Measurements from ENCODE around the gene CACNA1D.

CACNA1D gene

DNA sequence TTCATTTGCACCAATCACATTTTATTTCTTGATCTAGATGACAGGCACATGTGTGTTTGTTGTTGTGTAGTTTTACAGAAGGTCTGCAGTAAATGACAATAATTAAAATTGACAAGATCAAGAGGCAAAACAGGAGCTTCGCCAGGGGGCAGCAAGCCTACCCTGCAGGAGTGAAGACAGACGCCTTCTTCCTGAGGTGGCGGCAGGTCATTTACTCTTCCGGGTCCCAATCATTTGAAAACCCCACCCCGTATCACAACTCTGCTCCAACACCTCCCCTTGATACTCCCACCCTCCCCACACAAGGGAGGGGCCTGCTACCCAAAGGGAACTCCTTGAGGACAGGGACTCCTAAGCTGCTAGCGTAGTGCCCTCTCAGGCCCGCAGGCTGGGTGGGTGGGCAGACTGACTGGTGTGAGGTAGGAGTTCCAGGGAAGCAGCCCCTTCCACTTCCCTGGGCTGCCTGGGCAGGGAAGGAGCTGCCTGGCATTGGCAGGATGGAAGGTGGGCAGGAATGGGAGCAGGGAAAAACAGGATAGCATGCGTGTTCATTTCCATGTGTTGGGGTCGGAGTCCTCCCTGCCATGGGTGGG is 338.7 kb downstream of the CACNA1D start:
- FAIRE-seq: no peak

DNA sequence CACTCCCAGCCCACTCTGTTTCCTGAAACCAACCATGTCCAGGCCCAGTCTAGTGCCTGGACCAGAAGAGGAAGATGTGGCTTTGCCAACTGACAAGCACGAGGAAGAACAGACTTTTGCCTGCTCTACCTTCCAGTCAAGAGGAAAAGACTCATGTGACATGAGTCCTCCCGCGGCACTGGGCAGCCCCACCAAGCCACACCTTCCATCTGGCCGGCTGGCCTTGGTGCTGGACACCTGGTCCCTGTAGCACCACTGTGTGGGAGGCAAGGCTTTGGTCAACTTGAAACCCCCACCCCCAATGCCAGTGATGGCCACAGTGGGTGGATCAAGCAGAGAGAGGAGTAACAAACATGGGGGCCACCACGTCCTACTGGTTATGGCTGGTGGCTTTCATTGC is 339.3 kb downstream of the CACNA1D start:
- FAIRE-seq: no peak

DNA sequence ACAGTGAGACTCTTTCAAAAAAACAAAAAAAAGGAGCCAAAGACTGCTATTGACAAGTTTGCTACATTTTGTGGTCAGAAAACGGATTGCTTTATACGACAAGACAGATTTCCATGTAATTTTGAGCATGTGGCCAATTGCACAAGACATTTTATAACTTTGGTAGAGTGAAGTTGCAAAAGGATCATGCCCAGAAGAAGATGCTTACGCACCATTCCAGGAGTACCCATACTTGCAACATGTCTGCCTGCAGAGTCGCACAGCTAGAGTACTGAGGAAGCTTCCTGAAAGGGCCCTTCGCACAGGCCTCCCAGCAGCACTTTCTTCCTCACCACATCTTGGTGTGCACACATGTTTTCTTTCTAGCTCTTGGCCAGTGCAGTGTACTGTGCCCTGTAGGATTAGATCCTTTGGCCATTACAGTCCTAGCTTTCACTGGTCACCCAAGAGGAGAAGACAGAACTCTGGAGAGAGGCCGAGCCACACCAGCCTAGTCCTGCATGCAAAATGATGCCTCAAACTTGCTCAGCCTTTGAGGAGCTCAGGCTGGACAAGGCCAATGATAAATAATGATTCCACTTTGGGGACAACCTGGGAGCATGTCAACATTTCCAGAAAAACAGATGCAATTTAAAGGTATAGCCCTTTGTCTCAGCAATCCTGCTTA is 340.2 kb downstream of the CACNA1D start:
- no peak for FAIRE-seq

DNA sequence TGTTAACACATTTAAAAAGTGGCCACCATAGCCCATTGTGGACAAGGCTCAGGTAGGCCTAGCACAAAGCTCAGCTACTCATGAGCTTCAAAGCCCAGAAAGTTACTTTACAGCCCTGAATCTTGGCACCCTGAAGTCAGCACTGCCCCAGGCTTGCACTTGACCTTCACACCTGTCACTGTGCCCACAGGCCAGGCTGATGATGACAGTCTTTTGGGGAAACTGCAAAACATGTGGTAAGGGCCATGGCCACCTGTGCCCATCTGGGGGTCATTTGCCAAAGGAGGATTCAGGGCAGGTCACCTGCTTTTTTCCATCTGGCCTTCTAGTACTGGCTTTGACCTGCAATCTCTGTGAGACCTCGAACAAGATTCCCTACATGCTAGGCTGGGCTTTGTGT is 340.8 kb downstream of the CACNA1D start:
- FAIRE-seq: no peak

DNA sequence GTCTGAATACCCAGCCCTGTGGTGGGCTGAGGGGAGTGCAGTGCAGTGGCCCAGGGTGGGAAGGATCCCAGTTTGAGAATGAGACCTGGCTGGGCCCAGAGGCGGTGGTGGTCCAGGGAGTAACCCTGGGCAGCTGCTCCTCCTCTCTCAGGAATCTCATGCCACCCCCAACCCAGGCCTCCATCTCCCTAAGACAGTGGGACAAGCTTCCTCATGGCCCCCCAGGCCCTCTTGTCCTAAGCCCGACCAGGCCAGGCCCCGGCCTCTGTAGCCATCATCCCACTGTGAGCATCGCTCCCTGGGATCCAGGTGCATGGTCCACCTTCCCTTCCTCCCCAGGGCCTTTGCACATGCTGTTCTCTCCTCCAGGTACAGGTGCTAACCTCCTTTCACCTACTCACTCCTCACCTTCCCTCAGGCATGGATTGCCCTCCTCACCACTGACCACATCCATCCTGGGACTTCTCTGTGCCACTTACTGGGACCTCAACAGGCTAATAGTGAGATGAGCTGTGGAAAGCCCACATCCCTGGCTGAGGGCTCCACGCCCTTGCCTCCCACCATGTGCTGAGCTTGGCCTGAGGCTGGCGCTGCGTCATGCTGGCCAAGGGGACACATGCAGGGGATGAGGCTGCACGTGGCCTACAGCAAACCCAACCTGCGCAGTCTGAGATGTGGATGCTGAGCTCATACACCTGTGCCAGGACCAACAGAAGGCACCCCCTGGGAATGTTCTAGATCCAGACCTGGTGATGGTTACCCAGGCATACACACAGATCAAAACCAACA is 341.9 kb downstream of the CACNA1D start:
- no peak for FAIRE-seq

DNA sequence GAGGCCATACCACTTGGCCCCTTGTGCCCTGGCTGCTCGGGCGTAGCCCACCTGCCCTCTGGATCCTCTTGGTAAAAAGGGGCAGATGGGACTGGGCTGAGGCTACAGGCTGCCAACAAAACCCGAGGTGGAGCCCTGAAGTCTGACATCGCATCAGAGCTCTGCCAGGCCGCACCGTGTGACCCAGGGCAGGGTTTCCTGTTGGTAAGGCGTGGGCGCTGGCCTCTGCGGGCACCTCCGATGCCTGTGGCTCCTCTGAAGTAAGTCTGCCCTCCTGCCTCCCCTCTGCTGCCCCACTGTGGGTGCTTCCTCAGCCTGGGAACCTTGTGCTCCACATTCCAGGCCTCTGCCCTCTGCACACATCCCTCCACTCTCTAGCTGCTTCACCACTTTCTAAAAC is 342.9 kb downstream of the CACNA1D start:
- no peak for FAIRE-seq

DNA sequence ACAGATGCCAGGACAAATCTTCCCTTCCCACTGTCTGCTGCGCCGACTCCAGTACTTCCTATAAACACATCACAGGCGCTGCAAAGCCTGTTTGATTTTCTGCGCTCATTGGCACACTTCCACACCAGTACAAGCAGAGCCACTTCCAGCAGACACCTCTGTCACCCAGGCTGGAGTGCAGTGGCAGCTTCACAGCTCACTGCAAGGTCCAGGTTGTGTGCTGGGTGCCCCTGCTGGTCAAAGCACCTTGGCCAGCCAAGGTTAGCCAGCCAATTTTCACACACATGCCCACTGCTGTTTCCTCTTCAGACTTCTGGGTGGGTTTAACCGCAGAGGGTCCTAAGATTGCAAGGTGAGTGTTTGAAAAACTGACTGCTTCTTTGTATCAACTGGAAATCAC is 346.9 kb downstream of the CACNA1D start:
- no peak for FAIRE-seq

DNA sequence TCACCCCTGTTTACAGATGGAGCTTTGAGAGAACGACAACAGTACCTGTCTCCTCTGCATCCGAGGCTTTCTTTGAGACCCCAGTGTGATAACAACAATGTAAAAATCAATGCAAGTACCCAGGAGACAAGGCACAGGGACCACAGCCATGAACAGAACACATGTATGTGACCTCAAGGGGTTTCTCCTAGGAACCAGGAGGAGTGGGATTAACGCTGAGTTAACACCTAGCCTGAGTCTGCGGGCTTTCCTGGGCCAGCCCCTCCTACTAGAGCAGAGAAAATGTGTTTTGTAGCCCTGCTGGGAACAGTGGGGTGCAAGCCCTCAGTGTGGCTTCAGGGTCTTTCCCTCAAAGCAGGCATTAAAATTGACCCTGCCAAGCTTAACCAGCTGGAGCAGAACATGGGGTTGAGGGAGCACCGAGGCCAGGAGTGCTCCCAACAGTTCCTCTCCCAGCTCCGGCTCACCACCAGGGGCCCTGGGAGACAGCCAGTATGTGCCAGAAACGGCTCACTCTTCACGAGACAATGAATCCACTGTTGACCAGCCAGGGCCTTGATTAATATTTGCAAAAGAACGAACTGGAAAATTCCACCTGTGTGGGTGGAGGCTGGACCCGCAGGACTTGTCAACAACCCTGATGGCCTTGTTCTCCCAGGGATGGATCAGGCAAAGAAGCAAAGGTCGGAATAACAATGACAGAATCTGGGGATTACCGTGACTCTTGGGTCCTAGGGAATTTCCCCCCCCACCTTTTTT is 348.2 kb downstream of the CACNA1D start:
- no peak for FAIRE-seq

DNA sequence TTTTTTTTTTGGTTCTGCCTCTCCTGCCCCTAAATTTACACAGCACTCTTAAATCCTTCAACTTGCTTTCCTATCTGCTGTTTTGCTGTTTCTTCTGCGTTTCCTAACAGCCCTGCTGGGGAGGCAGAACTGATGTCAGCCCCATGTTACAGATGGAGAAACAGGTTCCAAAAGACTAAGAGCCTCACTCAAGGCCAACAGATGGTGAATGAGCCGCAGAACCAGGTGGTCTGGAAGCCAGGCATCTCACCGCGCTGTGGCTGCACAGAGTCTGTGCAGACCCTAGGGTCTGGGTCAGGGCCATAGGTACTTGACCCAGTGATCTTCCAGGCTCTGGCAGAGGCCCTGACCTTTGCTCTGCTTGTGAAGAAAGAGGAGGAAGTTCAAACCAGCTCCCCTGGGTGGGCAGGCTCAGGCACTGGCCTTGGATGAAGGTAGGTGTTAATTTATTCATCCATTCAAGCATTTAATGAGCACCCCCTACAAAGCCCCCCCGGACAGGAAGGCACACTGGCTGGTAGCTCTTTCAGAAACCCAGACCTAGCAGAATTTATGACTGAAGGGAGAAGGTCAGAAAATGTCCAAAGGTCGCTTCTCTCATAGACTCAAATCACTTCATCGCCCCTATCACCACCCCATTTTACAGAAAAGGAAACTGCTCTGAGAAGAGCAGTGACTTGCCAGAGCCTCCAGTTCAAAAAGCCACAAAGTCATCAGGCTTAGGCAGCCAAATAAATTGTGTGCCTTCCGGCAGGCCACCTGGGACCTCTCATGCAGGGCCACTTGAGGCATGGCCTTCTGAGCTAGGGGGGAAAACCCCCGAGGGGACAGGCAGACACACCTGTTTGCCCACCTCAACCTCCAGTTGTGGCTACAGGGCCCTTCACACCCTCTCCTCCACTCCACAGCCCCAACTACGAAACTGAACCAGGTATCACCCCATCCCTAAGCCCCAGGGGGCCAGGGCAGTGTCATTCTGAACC is 349.1 kb downstream of the CACNA1D start:
- FAIRE-seq: no peak

DNA sequence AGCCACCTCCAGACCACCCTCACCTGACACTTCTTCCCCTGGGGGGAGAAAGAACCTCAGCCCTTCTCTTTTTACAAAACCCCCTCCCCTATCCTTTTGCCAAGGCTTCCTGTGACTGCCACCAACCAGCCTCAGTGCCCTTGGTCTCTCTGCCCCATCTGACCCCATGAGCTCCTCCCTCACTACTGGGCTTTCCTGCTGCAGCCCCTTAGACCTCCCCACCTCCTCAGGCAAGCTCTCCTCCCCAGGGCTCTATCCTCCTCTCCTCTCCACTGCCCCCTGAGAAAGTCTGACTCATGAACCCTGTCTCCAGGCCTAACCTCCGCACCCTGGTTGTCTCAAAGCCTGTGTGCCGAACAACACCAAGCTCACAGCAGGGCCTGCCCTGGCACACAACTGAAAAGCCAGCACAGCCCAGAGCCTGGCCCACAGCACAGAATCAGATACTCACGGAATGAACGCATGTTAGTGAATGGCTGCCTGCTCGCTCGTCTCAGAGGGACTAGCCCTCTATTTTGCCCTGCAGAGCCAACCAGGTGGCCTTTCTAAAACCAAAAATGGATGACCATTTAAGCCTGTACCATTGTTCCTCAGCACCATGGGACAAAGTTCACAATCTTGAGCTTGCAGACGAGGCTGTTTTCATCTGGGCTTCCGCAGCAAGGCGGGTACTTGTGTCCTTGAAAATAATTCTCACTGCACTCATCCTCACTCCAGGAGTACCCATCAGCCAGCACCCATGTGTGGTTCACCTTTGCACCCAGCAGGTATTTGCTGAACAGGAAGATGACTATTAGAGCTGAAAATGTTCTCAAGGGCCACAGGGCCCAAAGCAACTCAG is 350.1 kb downstream of the CACNA1D start:
- FAIRE-seq: no peak

DNA sequence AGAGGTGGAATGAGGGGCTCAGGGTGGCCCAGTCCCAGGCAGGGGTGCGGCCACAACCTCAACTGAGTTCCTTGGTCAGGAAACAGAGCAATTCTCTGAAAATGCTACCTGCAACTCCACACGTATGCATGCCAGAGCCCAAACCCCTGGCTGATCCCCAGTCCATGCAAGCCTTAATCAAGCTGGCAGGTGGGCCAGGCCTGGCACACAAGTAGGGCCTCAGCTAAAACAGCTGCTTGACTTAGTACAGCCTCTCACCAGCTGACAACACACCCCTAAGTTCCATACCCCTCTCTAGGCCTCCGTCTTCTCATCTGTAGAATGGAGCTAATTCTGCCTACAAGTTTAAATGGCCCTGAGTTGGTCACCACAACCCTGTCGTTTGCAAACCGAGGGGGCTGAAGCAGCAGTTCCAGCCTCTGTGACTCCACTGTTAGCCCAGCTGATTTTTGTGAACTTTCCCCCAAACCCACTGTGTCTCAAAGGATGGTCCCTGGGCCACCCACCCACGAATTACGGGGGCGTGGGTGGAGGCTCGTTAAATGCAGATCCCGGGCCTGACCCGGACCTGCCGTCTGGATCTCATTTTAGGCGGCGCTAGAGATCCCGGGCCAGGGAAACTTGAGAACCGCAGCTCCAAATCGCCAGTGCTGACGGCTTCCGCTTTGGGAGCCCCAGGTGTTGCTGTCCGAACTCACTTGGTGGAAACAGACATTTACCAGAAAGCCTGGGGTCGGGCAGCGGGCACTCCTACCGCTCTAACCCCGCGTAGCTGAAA is 350.9 kb downstream of the CACNA1D start:
- no peak for FAIRE-seq

DNA sequence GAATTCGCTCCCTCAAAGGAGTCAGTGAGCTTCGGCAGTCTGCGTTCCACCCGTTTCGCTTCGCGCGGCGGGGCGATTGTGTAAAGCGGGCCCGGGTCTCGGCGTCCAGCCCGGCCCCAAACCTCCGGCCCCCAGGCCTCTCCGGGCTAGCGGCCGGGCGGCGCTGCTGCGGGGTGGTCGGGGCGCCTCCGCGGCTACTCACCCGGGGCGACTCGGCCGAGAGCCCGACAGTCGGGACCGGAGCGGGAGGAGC is 351.4 kb downstream of the CACNA1D start:
- no peak for FAIRE-seq

DNA sequence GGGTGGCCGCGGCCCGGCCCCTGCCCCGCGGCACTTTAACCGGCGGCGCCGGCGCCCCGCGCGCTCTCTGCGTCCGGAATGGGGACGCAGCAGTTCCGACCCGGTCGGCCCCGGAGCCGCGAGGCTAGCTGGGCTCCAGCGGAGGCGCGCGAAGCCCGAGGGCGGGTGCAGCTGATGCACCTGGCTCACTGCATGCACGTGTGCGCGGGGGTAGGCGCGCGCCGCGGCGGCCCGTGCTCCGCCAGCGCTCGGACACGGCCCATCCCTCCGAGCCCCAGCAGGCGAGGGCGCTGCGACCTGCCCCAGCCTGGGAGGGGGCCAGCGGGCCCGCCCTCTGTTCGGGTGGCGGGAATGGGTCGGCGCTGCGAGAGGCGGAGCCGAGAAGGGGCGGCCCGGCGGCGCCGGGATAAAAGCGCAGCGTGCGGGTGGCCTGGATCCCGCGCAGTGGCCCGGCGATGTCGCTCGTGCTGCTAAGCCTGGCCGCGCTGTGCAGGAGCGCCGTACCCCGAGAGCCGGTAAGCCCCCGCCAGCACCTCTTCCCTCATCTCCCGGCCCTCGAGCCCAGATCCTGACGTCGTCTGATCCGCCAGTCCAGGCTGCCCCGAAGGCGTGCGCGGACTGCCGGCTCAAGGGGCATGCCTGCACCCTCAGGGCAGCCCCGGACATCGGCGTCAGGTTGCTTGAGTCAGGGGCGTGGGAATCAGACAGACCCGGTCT is 351.9 kb downstream of the CACNA1D start, which contains the start of the genes CHDH and IL17RB:
TSS of gene CHDH (minus strand) at position 286 of the 717 bp plus-strand sequence. CDS start 22,411 bp downstream, outside the sequence.
TSS of gene IL17RB (plus strand) at position 435 of the 717 bp plus-strand sequence. CDS start at position 456, 21 bp downstream.
- no peak for FAIRE-seq

DNA sequence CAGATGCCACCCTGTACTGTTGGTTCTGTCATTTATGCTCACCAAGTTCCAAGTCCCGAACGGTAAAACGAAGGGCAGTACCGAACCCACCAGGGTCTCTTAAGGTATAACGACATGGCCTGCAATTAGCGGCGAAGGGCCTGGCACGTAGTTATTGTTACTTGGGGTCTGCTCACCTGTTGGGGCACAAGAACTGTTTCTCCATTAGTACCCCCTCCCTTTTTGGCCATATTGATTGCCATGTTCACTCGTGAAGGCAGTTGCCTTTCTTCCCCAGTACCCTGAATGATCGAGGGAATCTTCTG is 352.4 kb downstream of the CACNA1D start:
- FAIRE-seq: no peak

DNA sequence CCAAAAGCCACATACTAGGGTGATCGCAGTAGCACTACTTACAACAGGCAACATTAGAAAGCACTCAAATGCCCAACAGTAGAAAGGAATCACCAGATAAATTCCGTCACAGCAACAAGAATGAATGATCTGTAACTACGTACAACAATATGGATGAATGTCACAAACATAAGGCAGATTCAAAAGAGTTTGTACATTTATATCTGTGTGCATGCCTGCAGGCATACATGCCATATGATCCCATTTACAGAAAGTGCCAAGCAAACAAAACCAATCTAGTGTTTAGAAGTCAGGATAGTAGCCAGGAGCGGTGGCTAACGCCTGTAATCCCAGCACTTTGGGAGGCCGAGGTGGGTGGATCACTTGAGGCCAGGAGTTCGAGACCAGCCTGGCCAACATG is 355.5 kb downstream of the CACNA1D start:
- no peak for FAIRE-seq

DNA sequence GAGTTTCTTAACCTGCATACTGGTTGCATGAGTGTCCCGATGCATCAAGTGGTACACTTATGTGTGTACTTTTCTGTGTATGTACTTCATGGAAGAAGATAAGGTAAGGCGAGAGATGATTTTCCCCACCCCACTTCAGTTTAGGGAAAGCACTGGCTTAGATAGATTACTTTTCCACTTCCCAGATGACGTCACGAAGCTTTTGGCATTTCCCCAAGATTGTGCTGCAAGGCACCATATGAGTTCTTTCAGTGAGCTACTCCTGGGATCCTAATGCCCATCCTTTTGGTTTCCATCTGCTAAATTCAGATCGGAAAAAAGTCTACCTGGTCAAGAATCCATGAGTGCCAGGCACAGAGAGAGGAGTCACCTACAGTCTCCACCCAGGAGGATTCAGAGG is 356.5 kb downstream of the CACNA1D start:
- FAIRE-seq: no peak

DNA sequence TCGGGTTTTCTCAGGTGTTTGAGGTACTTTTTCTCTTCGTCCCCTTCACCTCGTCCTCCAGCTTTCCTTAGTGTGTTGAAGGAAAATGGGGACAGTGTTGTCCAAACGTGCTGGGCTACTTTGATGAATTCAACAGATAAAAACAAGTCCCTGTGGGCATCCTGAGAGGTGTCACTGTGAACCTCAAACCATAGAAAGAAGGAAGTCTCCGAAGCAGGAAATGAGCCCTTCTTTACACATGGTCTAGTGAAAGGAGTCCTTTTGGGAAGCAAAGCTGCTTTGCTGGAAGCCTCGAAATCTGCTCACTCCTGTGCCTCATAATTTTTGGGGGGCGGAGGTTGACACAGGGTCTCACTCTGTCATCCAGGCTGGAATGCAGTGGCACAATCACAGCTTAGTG is 362.6 kb downstream of the CACNA1D start:
- FAIRE-seq: no peak

DNA sequence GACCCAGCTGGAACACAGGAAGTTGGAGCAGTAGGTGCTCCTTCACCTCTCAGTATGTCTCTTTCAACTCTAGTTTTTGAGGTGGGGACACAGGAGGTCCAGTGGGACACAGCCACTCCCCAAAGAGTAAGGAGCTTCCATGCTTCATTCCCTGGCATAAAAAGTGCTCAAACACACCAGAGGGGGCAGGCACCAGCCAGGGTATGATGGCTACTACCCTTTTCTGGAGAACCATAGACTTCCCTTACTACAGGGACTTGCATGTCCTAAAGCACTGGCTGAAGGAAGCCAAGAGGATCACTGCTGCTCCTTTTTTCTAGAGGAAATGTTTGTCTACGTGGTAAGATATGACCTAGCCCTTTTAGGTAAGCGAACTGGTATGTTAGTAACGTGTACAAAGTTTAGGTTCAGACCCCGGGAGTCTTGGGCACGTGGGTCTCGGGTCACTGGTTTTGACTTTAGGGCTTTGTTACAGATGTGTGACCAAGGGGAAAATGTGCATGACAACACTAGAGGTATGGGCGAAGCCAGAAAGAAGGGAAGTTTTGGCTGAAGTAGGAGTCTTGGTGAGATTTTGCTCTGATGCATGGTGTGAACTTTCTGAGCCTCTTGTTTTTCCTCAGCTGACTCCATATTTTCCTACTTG is 363.8 kb downstream of the CACNA1D start:
- FAIRE-seq: no peak

DNA sequence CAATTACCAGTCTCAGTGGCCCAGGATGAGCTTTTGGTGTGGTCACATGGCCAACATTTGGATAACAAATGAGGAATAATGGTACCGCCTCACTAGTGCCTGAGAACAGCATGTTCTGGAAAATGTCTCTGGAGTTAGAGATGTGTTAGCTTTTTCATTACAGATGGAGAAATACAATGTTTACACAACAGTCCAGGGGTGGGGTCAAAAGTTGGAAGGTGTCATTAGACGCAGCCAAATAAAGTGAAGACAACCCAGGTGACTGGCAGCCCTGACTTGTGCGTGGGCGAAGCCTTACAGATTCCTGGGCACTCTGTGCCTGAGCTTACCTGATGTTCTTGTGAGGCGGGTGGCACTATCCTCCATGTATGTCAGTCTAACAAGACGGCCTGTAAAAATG is 364.8 kb downstream of the CACNA1D start:
- no peak for FAIRE-seq
